Chondrocyte (in vitro differentiated cells): ENCODE results near the gene USP3. TPM values are rescaled to one million over a fixed set of nuclear protein-coding genes. Genes with fewer than 3 reads are reported as not detected.

Experiments
- DNase-seq: peaks from one replicate; pipeline ENCODE4 v3.0.0; 2021; ENCODE audit warnings: mixed read lengths, low spot score
- H3K27ac Mint-ChIP-seq: one replicate; pipeline ENCODE4 v1.8.0; 2021; ENCODE audit warnings: mild to moderate bottlenecking, moderate library complexity, mixed read lengths; ENCODE audit not compliant: unreplicated experiment
- H3K27me3 Mint-ChIP-seq: 2 replicates; pipeline ENCODE4 v1.8.0; 2021; ENCODE audit warnings: low read depth, mixed read lengths
- H3K36me3 Mint-ChIP-seq: 2 replicates; pipeline ENCODE4 v1.8.0; 2021; ENCODE audit warnings: low read depth, mixed read lengths
- H3K4me1 Mint-ChIP-seq: 2 replicates; pipeline ENCODE4 v1.8.0; 2021; ENCODE audit warnings: low read depth, mild to moderate bottlenecking, mixed read lengths
- H3K4me3 Mint-ChIP-seq: one replicate; pipeline ENCODE4 v1.8.0; 2021; ENCODE audit warnings: mild to moderate bottlenecking, moderate library complexity, mixed read lengths; ENCODE audit not compliant: unreplicated experiment
- H3K9me3 Mint-ChIP-seq: 2 replicates; pipeline ENCODE4 v1.8.0; 2021; ENCODE audit warnings: low read depth, mixed read lengths
- CTCF ChIP-seq: fragments of 200-600 bp; sonication (generic); IDR thresholded peaks from 2 replicates; pipeline ENCODE4 v1.5.0; 2021; ENCODE audit warnings: antibody characterized with exemption, mild to moderate bottlenecking, moderate library complexity
- total RNA-seq: library from RNA; stranded (reverse); gene quantifications from 3 replicates; pipeline ENCODE4 v1.2.1, GENCODE V29; 2021

USP3 gene
- total RNA-seq, 1 donor from 2014 or later: 27.6 TPM

- H3K36me3 Mint-ChIP-seq: peaks cover 2% of the 10 kb centered on the region
- H3K27ac Mint-ChIP-seq: no peak overlapping the region
- H3K27me3 Mint-ChIP-seq: peaks cover 16% of the 10 kb centered on the region
- H3K9me3 Mint-ChIP-seq: no peaks in the 10 kb centered on the region
- TF ChIP-seq CTCF: no peak
- H3K4me1 Mint-ChIP-seq: peaks cover 51% of the 10 kb centered on the region
- DNase-seq: no peak
- no peak overlapping the region for H3K4me3 Mint-ChIP-seq
These were observed 39.3 kb upstream of the USP3 start for GRCh38 chr15:63465104-63465503.

DNA sequence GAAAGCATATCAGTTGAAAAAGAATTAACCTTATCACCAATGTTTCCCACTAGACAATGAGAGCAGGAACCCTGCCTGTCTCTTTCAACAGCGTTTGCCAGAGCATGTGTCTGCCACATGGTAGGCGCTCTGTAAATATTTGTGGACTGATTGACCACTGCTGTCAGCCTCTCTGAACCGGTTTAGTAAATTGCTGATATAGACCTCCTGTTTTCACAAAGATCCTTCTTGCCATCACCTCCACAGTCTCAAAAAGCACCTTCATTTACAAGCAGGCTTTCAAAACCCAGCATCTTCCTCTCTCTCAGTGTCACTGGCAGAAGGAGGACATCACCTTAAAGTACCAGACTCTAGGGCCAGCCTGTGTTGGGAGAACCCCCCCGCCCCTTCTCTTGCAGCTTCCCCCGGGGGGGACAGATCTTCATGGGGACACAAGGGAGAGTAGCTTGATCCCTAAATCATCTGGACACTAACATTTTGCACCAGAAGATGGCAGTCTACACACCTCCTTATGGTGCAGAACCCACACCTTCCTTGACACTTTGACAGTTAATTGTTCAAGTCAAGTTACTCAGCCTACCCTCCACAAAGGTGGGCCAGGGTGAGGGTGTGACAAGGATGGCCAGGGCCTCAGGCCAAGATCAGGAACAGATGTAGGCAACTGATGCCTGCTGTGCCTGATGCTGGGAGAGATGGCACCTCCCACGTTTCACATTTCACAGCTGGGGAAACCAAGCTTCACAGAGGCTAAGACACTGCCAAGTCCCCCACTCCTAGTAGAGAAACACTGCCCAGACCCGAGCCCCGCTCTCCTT lies 37.8 kb upstream of the USP3 start:
- H3K4me1 Mint-ChIP-seq: peaks cover 43% of the 10 kb centered on the region
- TF ChIP-seq CTCF: peak; percentile 90
- DNase-seq: no peak
- peaks cover 18% of the 10 kb centered on the region for H3K27me3 Mint-ChIP-seq
- no peaks in the 10 kb centered on the region for H3K9me3 Mint-ChIP-seq
- H3K4me3 Mint-ChIP-seq: peak overlapping the region; percentile 22
- H3K36me3 Mint-ChIP-seq: peaks cover 2% of the 10 kb centered on the region
- H3K27ac Mint-ChIP-seq: no peak overlapping the region

GRCh38 chr15:63469190-63469589 lies 35.2 kb upstream of the USP3 start:
- Mint-ChIP-seq H3K36me3 (peaks cover 2% of the 10 kb centered on the region), H3K4me1 (peaks cover 22% of the 10 kb centered on the region), H3K9me3 (no peaks in the 10 kb centered on the region), H3K27me3 (peaks cover 18% of the 10 kb centered on the region), H3K27ac (no peak overlapping the region), H3K4me3 (no peak overlapping the region)
- DNase-seq: no peak
- no peak for TF ChIP-seq CTCF

DNA sequence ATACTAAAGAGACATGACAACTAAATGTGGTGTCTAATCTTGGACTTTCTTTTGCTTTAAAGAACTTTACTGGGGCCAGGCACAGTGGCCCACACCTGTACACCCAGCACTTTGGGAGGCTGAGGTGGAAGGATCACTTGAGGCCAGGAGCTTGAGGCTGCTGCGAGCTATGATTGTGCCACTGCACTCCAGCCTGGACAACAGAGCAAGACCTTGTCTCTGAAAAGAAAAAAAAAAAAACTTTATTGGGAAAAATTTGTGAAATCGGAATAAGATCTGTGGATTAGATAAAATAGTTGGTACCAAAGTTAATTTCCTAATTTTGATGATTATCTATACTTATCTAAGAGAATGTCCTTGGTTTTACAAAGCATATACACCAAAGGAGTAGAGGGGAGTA lies 34.4 kb upstream of the USP3 start:
- Mint-ChIP-seq H3K27me3 (peaks cover 20% of the 10 kb centered on the region), H3K4me1 (peaks cover 23% of the 10 kb centered on the region), H3K9me3 (no peaks in the 10 kb centered on the region), H3K36me3 (peaks cover 3% of the 10 kb centered on the region), H3K27ac (no peak overlapping the region), H3K4me3 (no peak overlapping the region)
- TF ChIP-seq CTCF: no peak
- no peak for DNase-seq

DNA sequence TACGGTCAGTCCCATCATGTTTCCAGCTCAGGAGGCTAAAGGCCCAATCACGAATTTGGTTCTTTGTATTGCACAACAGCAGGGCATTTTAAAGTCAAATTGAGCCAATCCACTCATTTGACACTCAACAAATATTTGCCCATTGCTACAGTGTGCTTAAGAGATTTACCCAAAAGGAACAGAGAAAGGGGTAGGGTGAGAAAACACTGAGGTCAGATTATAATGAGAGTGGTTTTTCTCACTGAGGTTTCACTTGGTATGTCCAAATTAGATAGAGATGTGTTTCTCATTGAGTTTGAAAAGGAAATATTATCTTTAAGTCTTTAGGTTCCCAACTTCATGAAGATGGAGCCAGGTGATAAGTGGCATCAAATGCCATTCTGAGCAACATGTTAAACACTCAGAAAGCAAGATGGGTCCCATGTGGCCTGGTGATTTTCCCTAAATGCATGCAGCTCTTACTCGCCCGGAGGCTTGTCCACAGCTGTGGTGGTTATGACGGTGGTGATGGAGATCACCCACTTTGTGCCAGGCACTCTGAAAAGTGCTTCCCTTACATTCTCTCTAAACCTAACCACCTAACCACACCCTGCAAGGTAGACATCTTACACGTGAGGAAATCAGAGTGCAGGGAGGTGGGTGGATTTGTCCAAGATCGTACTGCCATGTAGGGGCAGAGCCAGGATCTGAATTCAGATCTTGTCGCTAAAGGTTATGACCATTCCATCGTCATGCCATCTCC lies 31.2 kb upstream of the USP3 start:
- Mint-ChIP-seq H3K36me3 (peaks cover 3% of the 10 kb centered on the region), H3K4me3 (no peak overlapping the region), H3K27me3 (peaks cover 16% of the 10 kb centered on the region), H3K27ac (no peak overlapping the region), H3K4me1 (peaks cover 16% of the 10 kb centered on the region), H3K9me3 (no peaks in the 10 kb centered on the region)
- DNase-seq: no peak
- TF ChIP-seq CTCF: no peak
